PC-9 (cell line): Measurements from ENCODE around the gene FMNL1.
"Not testable (repeated sequence)": the region's sequence is repeated elsewhere in the genome, so short reads cannot be mapped to it uniquely, and the experiment has no call there.

Experiments
- CTCF ChIP-seq: fragments of 200-600 bp; sonication (generic); conservative IDR thresholded peaks from 2 replicates; pipeline ENCODE4 v1.6.1; 2017; ENCODE audit warnings: mixed run types, antibody characterized with exemption, mild to moderate bottlenecking, moderate library complexity
- EZH2 ChIP-seq: fragments of 200-600 bp; sonication (generic); IDR thresholded peaks from 2 replicates; pipeline ENCODE4 v1.8.0; 2017; ENCODE audit warnings: antibody characterized with exemption, low read depth

GRCh38 chr17:45253237-45253636 is 31.6 kb downstream of the FMNL1 start:
- TF ChIP-seq CTCF, EZH2: not testable (repeated sequence)
